Body of pancreas (tissue), 4 donors: ENCODE results near the gene TNNT2.

Experiments
- POLR2A ChIP-seq, 3 donors: fragments of 450-650 bp; IDR thresholded peaks; one replicate each; pipeline ENCODE4 v1.6.1; 2016; ENCODE audit warnings: antibody characterized with exemption in 3 of 3, mild to moderate bottlenecking in 2 of 3
- TF ChIP-seq, protein P1 (sequence below), 7 experiments: fragments of 450-650 bp in 4 of 7; fragments of 200-600 bp in 3 of 7; sonication (generic) in 3 of 7; IDR thresholded peaks; one replicate each; pipeline ENCODE4 v1.5.1; 2016 to 2019; ENCODE audit warnings: antibody characterized with exemption in 7 of 7

DNA sequence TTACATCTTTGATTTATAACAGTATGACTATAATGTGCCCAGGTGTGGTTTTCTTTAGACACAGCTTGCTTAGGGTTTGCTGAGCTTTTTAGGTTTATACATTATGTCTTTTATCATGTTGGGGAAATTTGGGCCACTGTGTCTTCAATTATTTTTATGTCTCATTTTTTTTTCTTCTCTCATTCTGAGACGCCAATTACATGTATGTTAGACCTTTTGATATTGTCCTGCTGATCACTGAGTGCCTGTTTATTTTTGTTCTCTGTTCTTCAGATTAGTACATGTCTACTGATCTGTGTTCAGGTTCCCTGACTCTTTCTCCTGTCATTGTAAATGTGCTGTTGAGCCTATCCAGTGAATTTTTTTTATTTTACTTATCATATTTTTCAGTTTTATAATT lies 36.1 kb downstream of the TNNT2 start:
- TF ChIP-seq, protein P1, sequence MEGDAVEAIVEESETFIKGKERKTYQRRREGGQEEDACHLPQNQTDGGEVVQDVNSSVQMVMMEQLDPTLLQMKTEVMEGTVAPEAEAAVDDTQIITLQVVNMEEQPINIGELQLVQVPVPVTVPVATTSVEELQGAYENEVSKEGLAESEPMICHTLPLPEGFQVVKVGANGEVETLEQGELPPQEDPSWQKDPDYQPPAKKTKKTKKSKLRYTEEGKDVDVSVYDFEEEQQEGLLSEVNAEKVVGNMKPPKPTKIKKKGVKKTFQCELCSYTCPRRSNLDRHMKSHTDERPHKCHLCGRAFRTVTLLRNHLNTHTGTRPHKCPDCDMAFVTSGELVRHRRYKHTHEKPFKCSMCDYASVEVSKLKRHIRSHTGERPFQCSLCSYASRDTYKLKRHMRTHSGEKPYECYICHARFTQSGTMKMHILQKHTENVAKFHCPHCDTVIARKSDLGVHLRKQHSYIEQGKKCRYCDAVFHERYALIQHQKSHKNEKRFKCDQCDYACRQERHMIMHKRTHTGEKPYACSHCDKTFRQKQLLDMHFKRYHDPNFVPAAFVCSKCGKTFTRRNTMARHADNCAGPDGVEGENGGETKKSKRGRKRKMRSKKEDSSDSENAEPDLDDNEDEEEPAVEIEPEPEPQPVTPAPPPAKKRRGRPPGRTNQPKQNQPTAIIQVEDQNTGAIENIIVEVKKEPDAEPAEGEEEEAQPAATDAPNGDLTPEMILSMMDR (IDR thresholded peaks at IDR 0.05), result no peak
- TF ChIP-seq POLR2A (IDR thresholded peaks at IDR 0.05), result no peak
